Liver (tissue), 3 donors: ENCODE results near the gene PLEKHB2.

Experiments
- FOXA1 ChIP-seq: IDR thresholded peaks from 2 replicates; pipeline ENCODE4 v1.6.1; 2016; ENCODE audit warnings: antibody characterized with exemption
- JUND ChIP-seq, 2 donors: IDR thresholded peaks; 2 replicates each; pipeline ENCODE4 v1.6.1; 2016; ENCODE audit warnings: antibody characterized with exemption in 2 of 2
- TF ChIP-seq, protein P1 (sequence below): IDR thresholded peaks from 2 replicates; pipeline ENCODE4 v1.6.1; 2016; ENCODE audit warnings: antibody characterized with exemption
- TF ChIP-seq, protein P2 (sequence below): fragments of 150-350 bp; IDR thresholded peaks from 2 replicates; pipeline ENCODE4 v1.5.1; 2017; ENCODE audit warnings: improper control_type of control experiment, low read depth, low read length; ENCODE audit not compliant: missing input control
- TF ChIP-seq, protein P3 (sequence below): IDR thresholded peaks from 2 replicates; pipeline ENCODE4 v1.6.1; 2016; ENCODE audit warnings: antibody characterized with exemption
- donor health status: healthy.
- donor health status: healthy.

DNA sequence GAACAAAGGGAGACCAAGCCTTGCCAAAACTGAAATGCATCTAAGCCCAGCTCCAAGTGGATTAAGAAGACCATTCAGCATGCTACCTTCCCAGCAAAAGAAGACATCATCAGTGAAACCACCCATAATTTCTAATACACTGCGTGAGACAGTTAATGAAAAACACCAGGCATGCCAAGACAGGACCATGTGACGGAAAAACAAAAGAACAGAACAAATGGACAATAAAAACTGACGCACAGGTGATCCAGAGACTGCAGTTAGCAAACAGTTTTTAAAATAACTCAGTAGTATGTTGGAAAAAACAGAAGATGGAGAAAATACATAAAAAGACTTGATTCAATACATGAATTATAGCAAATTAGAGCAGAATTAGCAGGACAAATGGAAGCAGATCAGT is 27.2 kb upstream of the PLEKHB2 start:
- TF ChIP-seq, protein P1, sequence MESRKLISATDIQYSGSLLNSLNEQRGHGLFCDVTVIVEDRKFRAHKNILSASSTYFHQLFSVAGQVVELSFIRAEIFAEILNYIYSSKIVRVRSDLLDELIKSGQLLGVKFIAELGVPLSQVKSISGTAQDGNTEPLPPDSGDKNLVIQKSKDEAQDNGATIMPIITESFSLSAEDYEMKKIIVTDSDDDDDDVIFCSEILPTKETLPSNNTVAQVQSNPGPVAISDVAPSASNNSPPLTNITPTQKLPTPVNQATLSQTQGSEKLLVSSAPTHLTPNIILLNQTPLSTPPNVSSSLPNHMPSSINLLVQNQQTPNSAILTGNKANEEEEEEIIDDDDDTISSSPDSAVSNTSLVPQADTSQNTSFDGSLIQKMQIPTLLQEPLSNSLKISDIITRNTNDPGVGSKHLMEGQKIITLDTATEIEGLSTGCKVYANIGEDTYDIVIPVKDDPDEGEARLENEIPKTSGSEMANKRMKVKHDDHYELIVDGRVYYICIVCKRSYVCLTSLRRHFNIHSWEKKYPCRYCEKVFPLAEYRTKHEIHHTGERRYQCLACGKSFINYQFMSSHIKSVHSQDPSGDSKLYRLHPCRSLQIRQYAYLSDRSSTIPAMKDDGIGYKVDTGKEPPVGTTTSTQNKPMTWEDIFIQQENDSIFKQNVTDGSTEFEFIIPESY = no peak
- TF ChIP-seq JUND (IDR thresholded peaks at IDR 0.05) = no peak
- TF ChIP-seq, protein P2, sequence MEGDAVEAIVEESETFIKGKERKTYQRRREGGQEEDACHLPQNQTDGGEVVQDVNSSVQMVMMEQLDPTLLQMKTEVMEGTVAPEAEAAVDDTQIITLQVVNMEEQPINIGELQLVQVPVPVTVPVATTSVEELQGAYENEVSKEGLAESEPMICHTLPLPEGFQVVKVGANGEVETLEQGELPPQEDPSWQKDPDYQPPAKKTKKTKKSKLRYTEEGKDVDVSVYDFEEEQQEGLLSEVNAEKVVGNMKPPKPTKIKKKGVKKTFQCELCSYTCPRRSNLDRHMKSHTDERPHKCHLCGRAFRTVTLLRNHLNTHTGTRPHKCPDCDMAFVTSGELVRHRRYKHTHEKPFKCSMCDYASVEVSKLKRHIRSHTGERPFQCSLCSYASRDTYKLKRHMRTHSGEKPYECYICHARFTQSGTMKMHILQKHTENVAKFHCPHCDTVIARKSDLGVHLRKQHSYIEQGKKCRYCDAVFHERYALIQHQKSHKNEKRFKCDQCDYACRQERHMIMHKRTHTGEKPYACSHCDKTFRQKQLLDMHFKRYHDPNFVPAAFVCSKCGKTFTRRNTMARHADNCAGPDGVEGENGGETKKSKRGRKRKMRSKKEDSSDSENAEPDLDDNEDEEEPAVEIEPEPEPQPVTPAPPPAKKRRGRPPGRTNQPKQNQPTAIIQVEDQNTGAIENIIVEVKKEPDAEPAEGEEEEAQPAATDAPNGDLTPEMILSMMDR = no peak
- TF ChIP-seq, protein P3, sequence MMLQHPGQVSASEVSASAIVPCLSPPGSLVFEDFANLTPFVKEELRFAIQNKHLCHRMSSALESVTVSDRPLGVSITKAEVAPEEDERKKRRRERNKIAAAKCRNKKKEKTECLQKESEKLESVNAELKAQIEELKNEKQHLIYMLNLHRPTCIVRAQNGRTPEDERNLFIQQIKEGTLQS = no peak
- no peak for TF ChIP-seq FOXA1
